HEK293T (cell line): ENCODE measurements around the gene TXNRD1.

Experiments used
- ELF4 ChIP-seq: fragments of 450-650 bp; IDR thresholded peaks from 2 replicates; pipeline ENCODE4 v1.6.1; 2017; ENCODE audit warnings: antibody characterized with exemption
- FOXM1 ChIP-seq: fragments of 450-650 bp; IDR thresholded peaks from 2 replicates; pipeline ENCODE4 v1.6.1; 2017; ENCODE audit warnings: mild to moderate bottlenecking, borderline replicate concordance
- ZNF384 ChIP-seq: fragments of 450-650 bp; IDR thresholded peaks from 2 replicates; pipeline ENCODE4 v1.6.1; 2016

DNA sequence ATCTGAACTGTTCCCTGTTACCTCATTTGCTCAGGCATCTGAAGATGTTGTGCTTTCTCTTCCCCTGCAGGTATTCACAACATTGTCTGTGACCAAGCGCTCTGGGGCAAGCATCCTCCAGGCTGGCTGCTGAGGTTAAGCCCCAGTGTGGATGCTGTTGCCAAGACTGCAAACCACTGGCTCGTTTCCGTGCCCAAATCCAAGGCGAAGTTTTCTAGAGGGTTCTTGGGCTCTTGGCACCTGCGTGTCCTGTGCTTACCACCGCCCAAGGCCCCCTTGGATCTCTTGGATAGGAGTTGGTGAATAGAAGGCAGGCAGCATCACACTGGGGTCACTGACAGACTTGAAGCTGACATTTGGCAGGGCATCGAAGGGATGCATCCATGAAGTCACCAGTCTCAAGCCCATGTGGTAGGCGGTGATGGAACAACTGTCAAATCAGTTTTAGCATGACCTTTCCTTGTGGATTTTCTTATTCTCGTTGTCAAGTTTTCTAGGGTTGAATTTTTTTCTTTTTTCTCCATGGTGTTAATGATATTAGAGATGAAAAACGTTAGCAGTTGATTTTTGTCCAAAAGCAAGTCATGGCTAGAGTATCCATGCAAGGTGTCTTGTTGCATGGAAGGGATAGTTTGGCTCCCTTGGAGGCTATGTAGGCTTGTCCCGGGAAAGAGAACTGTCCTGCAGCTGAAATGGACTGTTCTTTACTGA lies 132.9 kb downstream of the TXNRD1 start:
- no peak for TF ChIP-seq FOXM1
- TF ChIP-seq ELF4 = no peak
- no peak for TF ChIP-seq ZNF384
